K562 (cell line): ENCODE measurements around the gene COL15A1. TPM values are rescaled to one million over a fixed set of nuclear protein-coding genes. Genes with fewer than 3 reads are reported as not detected.
A peak's percentile ranks its signal among the peaks of the same experiment; 100 is the strongest.

ENCODE experiments used
- ARID1B ChIP-seq: fragments of 450-650 bp; IDR thresholded peaks from 2 replicates; pipeline ENCODE4 v1.6.1; 2016; ENCODE audit warnings: antibody characterized with exemption, mild to moderate bottlenecking, inconsistent platforms
- CC2D1A ChIP-seq: fragments of 450-650 bp; IDR thresholded peaks from 2 replicates; pipeline ENCODE4 v1.6.1; 2017; ENCODE audit warnings: mild to moderate bottlenecking
- KAT7 ChIP-seq: sonication (generic); formaldehyde crosslinking; IDR thresholded peaks from 2 replicates; pipeline ENCODE4 v1.8.0; 2022; ENCODE audit warnings: missing genetic modification reagents, mild to moderate bottlenecking, borderline replicate concordance
- L3MBTL2 ChIP-seq: fragments of 450-650 bp; IDR thresholded peaks from 2 replicates; pipeline ENCODE4 v1.6.1; 2016; ENCODE audit warnings: mild to moderate bottlenecking, moderate library complexity
- PCBP2 ChIP-seq: fragments of 200-400 bp; formaldehyde crosslinking; IDR thresholded peaks from 2 replicates; pipeline ENCODE4 v1.6.1; 2018; ENCODE audit warnings: low read length, low read depth, mild to moderate bottlenecking, moderate library complexity; ENCODE audit not compliant: poor library complexity, severe bottlenecking
- SMAD4 ChIP-seq: fragments of 250-450 bp; sonication (Bioruptor Pico); conservative IDR thresholded peaks from 2 replicates; pipeline ENCODE4 v1.8.0; 2021; ENCODE audit warnings: inconsistent platforms, mild to moderate bottlenecking, moderate library complexity
- STAG1 ChIP-seq: sonication (generic); formaldehyde crosslinking; IDR thresholded peaks from 2 replicates; pipeline ENCODE4 v1.5.0; 2020; ENCODE audit warnings: missing genetic modification reagents, borderline replicate concordance
- TAF9B ChIP-seq: fragments of 450-650 bp; IDR thresholded peaks from 2 replicates; pipeline ENCODE4 v1.6.1; 2018; ENCODE audit warnings: mild to moderate bottlenecking; ENCODE audit not compliant: partially characterized antibody
- THRAP3 ChIP-seq: fragments of 450-650 bp; IDR thresholded peaks from 2 replicates; pipeline ENCODE4 v1.6.1; 2016; ENCODE audit warnings: mild to moderate bottlenecking, inconsistent platforms, borderline replicate concordance
- U2AF1 ChIP-seq: fragments of 200-400 bp; formaldehyde crosslinking; optimal IDR thresholded peaks from 2 replicates; pipeline ENCODE3; 2017; ENCODE audit warnings: mild to moderate bottlenecking, low read depth, low read length, moderate library complexity
- WHSC1 ChIP-seq: IDR thresholded peaks from one replicate; pipeline ENCODE4 v1.6.1; 2012; ENCODE audit warnings: low read length, control low read depth, inconsistent platforms
- XRCC4 ChIP-seq: IDR thresholded peaks from one replicate; pipeline ENCODE4 v1.6.1; 2011; ENCODE audit not compliant: insufficient read depth, insufficient read length; ENCODE audit errors: extremely low read depth
- ZFX ChIP-seq: sonication (generic); formaldehyde crosslinking; IDR thresholded peaks from 2 replicates; pipeline ENCODE4 v1.8.0; 2022; ENCODE audit warnings: mild to moderate bottlenecking, missing genetic modification reagents, moderate library complexity
- ZNF12 ChIP-seq: sonication (generic); formaldehyde crosslinking; IDR thresholded peaks from 2 replicates; pipeline ENCODE4 v1.4.0; 2020; ENCODE audit warnings: mild to moderate bottlenecking, missing genetic modification reagents
- ZNF41 ChIP-seq: fragments of 250-450 bp; sonication (Bioruptor Pico); conservative IDR thresholded peaks from 2 replicates; pipeline ENCODE4 v1.4.0; 2020; ENCODE audit warnings: mild to moderate bottlenecking
- ZNF431 ChIP-seq: sonication (generic); formaldehyde crosslinking; IDR thresholded peaks from 2 replicates; pipeline ENCODE4 v1.8.0; 2022; ENCODE audit warnings: mild to moderate bottlenecking, missing genetic modification reagents
- ZNF583 ChIP-seq: fragments of 250-450 bp; sonication (Bioruptor Pico); IDR thresholded peaks from 2 replicates; pipeline ENCODE4 v1.4.0; 2020
- ZNF766 ChIP-seq: fragments of 200-800 bp; sonication (Bioruptor generic); conservative IDR thresholded peaks from 2 replicates; pipeline ENCODE4 v1.6.1; 2016; ENCODE audit warnings: missing genetic modification characterization, missing compliant biosample characterization
- ZNF830 ChIP-seq: fragments of 250-450 bp; sonication (Bioruptor Pico); IDR thresholded peaks from 2 replicates; pipeline ENCODE4 v1.5.0; 2021; ENCODE audit warnings: mild to moderate bottlenecking
- polyA plus RNA-seq, 8 experiments: library from polyadenylated mRNA; depleted of rRNA in 4 of 8; stranded (reverse) in 5 of 8; unstranded in 3 of 8; fragments of >200 nt; fragmentation: Nextera tagmentation in 2 of 8; fragmentation: Illumina TruSeq in 1 of 8; extraction: Ambion mirVana in 2 of 8; extraction: Trizol in 1 of 8; gene quantifications; 2 replicates each; pipeline versions ENCODE4 v1.2.1 to v1.2.3, GENCODE V29; 2011 to 2014; ENCODE audit warnings: inconsistent platforms in 1 of 8, missing spikeins in 1 of 8
- total RNA-seq, 7 experiments: library from RNA; depleted of rRNA in 6 of 7; stranded (reverse); fragments of >200 nt in 6 of 7; fragmentation: Illumina TruSeq in 2 of 7; extraction: Trizol in 2 of 7; gene quantifications; 2 replicates each; pipeline versions ENCODE4 v1.2.1 to v1.2.3, GENCODE V29; 2011 to 2021; ENCODE audit warnings: low replicate concordance in 1 of 7
- TF ChIP-seq, protein P1 (sequence below): fragments of 250-450 bp; sonication (Bioruptor Pico); IDR thresholded peaks from 2 replicates; pipeline ENCODE4 v1.4.0; 2020; ENCODE audit warnings: mild to moderate bottlenecking, moderate library complexity, borderline replicate concordance
- TF ChIP-seq, protein P2 (sequence below), 2 experiments: fragments of 450-650 bp; conservative IDR thresholded peaks; 2 replicates each; pipeline ENCODE4 v1.6.1; 2017; ENCODE audit warnings: mild to moderate bottlenecking in 2 of 2, moderate library complexity in 2 of 2
- TF ChIP-seq, protein P3 (sequence below), 3 experiments: IDR thresholded peaks in 2 of 3; conservative IDR thresholded peaks in 1 of 3; 2 replicates each; pipeline ENCODE4 v1.5.1; 2011 to 2012; ENCODE audit warnings: low read length in 3 of 3, mild to moderate bottlenecking in 3 of 3, control low read depth in 2 of 3, improper control_type of control experiment in 1 of 3, inconsistent platforms in 1 of 3, low read depth in 1 of 3, mixed read lengths in 1 of 3, moderate library complexity in 1 of 3; ENCODE audit not compliant: insufficient read depth in 2 of 3

Gene COL15A1
- total and polyA plus RNA-seq, 9 of the 15 experiments (the other 6 are each of a cell fraction or from before 2014, with no cell fraction given): 0.46 to 5.1 (median 2.6) TPM

DNA sequence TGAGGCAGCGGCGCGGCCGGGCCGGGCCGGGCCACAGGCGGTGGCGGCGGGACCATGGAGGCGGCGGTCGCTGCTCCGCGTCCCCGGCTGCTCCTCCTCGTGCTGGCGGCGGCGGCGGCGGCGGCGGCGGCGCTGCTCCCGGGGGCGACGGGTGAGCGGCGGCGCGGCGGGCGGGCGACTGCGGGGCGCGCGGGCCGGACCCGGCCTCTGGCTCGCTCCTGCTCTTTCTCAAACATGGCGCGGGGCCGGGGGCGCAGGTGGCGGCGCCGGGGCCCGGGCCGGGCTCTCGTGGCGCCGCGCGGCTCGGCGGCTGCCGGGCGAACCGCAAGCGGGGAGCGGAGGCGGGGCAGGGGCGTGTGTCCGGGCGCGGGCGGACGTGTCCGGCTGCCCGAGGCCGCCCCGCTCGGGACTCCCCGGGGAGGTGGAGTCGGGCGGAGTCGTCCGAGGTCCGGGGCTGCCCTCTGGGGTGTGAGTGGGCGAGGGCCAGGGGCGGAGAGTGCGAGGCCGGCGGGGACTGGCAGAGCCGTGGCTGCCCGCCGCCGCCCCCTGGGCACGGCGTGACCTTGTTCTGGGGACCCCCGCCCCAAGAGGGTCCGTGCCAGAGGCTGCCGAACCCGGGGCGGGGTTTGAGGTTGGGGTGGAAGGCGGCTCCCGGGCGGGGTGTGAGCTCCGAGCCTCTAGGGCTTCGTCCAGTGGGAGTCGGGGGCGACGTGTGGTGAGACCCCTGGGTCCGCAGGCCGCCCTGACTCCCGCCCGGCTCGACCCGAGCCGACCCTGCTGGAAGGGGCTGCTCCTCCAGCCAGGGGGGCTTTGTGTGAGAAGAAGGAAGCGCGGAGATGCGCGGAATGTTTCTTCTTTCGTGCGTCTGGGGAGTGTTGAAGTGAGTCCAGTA lies 161.7 kb downstream of the COL15A1 start (continued):
- TF ChIP-seq ZNF766 (CRISPR knock-in tag) (0 out of 2 replicates have a peak, but pooled peaks have one; percentile 35), TAF9B (no peak), CC2D1A (no peak), ZNF830 (no peak), ZFX (CRISPR knock-in tag) (peak; percentile 67), SMAD4 (CRISPR knock-in tag) (peak; percentile 47; the same call in 1 of the 2 replicates), STAG1 (CRISPR knock-in tag) (no peak), WHSC1 (no peak), KAT7 (CRISPR knock-in tag) (peak; percentile 30; the same call in 1 of the 2 replicates), U2AF1 (no peak), L3MBTL2 (0 out of 2 replicates have a peak, but pooled peaks have one; percentile 10), ZNF12 (CRISPR knock-in tag) (no peak), ZNF583 (CRISPR knock-in tag) (no peak), THRAP3 (no peak), PCBP2 (no peak), XRCC4 (no peak), ZNF431 (CRISPR knock-in tag) (0 out of 2 replicates have a peak, but pooled peaks have one; percentile 17), ZNF41 (no peak), ARID1B (no peak)
- TF ChIP-seq, protein P1, sequence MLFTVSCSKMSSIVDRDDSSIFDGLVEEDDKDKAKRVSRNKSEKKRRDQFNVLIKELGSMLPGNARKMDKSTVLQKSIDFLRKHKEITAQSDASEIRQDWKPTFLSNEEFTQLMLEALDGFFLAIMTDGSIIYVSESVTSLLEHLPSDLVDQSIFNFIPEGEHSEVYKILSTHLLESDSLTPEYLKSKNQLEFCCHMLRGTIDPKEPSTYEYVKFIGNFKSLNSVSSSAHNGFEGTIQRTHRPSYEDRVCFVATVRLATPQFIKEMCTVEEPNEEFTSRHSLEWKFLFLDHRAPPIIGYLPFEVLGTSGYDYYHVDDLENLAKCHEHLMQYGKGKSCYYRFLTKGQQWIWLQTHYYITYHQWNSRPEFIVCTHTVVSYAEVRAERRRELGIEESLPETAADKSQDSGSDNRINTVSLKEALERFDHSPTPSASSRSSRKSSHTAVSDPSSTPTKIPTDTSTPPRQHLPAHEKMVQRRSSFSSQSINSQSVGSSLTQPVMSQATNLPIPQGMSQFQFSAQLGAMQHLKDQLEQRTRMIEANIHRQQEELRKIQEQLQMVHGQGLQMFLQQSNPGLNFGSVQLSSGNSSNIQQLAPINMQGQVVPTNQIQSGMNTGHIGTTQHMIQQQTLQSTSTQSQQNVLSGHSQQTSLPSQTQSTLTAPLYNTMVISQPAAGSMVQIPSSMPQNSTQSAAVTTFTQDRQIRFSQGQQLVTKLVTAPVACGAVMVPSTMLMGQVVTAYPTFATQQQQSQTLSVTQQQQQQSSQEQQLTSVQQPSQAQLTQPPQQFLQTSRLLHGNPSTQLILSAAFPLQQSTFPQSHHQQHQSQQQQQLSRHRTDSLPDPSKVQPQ (CRISPR knock-in tag): no peak
- TF ChIP-seq, protein P2, sequence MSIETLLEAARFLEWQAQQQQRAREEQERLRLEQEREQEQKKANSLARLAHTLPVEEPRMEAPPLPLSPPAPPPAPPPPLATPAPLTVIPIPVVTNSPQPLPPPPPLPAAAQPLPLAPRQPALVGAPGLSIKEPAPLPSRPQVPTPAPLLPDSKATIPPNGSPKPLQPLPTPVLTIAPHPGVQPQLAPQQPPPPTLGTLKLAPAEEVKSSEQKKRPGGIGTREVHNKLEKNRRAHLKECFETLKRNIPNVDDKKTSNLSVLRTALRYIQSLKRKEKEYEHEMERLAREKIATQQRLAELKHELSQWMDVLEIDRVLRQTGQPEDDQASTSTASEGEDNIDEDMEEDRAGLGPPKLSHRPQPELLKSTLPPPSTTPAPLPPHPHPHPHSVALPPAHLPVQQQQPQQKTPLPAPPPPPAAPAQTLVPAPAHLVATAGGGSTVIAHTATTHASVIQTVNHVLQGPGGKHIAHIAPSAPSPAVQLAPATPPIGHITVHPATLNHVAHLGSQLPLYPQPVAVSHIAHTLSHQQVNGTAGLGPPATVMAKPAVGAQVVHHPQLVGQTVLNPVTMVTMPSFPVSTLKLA (conservative IDR thresholded peaks at IDR 0.05): peak in 1 of 2 experiments; percentile 39; a peak in 1 of 4 replicates
- TF ChIP-seq, protein P3, sequence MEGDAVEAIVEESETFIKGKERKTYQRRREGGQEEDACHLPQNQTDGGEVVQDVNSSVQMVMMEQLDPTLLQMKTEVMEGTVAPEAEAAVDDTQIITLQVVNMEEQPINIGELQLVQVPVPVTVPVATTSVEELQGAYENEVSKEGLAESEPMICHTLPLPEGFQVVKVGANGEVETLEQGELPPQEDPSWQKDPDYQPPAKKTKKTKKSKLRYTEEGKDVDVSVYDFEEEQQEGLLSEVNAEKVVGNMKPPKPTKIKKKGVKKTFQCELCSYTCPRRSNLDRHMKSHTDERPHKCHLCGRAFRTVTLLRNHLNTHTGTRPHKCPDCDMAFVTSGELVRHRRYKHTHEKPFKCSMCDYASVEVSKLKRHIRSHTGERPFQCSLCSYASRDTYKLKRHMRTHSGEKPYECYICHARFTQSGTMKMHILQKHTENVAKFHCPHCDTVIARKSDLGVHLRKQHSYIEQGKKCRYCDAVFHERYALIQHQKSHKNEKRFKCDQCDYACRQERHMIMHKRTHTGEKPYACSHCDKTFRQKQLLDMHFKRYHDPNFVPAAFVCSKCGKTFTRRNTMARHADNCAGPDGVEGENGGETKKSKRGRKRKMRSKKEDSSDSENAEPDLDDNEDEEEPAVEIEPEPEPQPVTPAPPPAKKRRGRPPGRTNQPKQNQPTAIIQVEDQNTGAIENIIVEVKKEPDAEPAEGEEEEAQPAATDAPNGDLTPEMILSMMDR (IDR thresholded peaks at IDR 0.05 in 2 of 3, conservative IDR thresholded peaks at IDR 0.05 in 1 of 3; ENCODE audit: insufficient read depth in 2 of 3, low read depth in 1 of 3, low read length in 3 of 3): 0 out of 6 replicates have a peak, but pooled peaks of 1 of the 3 experiments have one; percentile 1
